GM12892 (cell line): Measurements from ENCODE around the gene SPTB.

Experiments used
- POLR2A ChIP-seq: IDR thresholded peaks from 2 replicates; pipeline ENCODE4 v1.6.1; 2011; ENCODE audit warnings: low read depth, low read length, control low read depth
- TAF1 ChIP-seq: IDR thresholded peaks from 2 replicates; pipeline ENCODE4 v1.6.1; 2011; ENCODE audit warnings: low read depth, mild to moderate bottlenecking, control low read depth, low read length, borderline replicate concordance

DNA sequence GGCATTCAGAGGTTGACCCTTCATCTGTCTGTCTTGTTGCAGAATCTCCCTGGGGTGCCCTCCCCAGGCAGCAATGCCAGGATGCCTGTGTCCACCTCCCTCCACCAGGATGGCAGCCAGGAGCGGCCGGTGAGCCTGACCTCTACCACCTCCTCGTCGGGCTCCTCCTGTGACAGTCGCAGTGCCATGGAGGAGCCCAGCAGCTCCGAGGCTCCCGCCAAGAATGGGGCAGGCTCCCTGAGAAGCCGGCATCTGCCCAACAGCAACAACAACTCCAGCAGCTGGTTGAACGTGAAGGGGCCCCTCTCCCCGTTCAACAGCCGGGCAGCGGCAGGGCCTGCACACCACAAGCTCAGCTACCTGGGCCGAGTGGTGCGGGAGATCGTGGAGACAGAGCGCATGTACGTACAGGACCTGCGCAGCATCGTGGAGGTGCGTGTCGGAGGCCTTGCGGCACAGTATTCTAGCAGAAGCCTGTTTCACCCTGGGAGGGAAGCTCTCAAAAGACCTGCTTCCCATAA lies 152.1 kb downstream of the SPTB start:
- TF ChIP-seq TAF1 (no peak), POLR2A (no peak)
